HEK293 (cell line): Measurements from ENCODE around the gene IGFL1.

Experiments used
- CTCF ChIA-PET: fragments of 350-600 bp; formaldehyde crosslinking; extraction: SDS; loops from one replicate; lab custom pipeline; 2021; ENCODE audit warnings: antibody characterized with exemption; lab: Yijun Ruan, JAX
- POLR2A ChIA-PET: fragments of 300-600 bp; formaldehyde crosslinking; extraction: SDS; loops from one replicate; lab custom pipeline; 2020; ENCODE audit warnings: antibody characterized with exemption, inconsistent platforms; lab: Yijun Ruan, JAX
- H3K27ac ChIP-seq: fragments of 200-500 bp; sonication (Bioruptor generic); 2 replicates; pipeline ENCODE4 v1.5.1; 2014; ENCODE audit warnings: low read depth, low read length, control low read depth, inconsistent platforms; ENCODE audit errors: extremely low read depth
- H3K36me3 ChIP-seq, 2 experiments: fragments of 200-500 bp in 1 of 2; sonication (Bioruptor generic) in 1 of 2; 1 replicate in 1 of 2; 2 replicates in 1 of 2; pipeline ENCODE4 v1.5.1; 2014 to 2017; ENCODE audit warnings: inconsistent platforms in 2 of 2, low read length in 2 of 2; ENCODE audit not compliant: control insufficient read depth in 2 of 2, insufficient read depth in 1 of 2
- H3K4me1 ChIP-seq: fragments of 200-500 bp; sonication (Bioruptor generic); 2 replicates; pipeline ENCODE4 v1.5.1; 2014; ENCODE audit warnings: mild to moderate bottlenecking, low read length, inconsistent platforms; ENCODE audit not compliant: control insufficient read depth, insufficient read depth
- H3K4me3 ChIP-seq: 2 replicates; pipeline ENCODE4 v1.5.1; 2011; ENCODE audit warnings: low read depth, mild to moderate bottlenecking, control low read depth, low read length, moderate library complexity
- H3K9me3 ChIP-seq: fragments of 200-500 bp; sonication (Bioruptor generic); 2 replicates; pipeline ENCODE4 v1.5.1; 2014; ENCODE audit warnings: low read depth, low read length, inconsistent platforms; ENCODE audit not compliant: control insufficient read depth, insufficient read depth
- GFI1B ChIP-seq: fragments of 450-650 bp; formaldehyde crosslinking; IDR thresholded peaks from 2 replicates; pipeline ENCODE4 v1.5.1; 2016; ENCODE audit warnings: missing biosample characterization, missing genetic modification characterization
- GLI2 ChIP-seq: fragments of 450-650 bp; formaldehyde crosslinking; IDR thresholded peaks from 2 replicates; pipeline ENCODE4; 2017; ENCODE audit warnings: missing biosample characterization, missing genetic modification characterization, low read depth, borderline replicate concordance
- KLF1 ChIP-seq: fragments of 450-650 bp; formaldehyde crosslinking; IDR thresholded peaks from 2 replicates; pipeline ENCODE4 v1.5.1; 2016; ENCODE audit warnings: missing biosample characterization, missing genetic modification characterization
- PRDM1 ChIP-seq: fragments of 450-650 bp; formaldehyde crosslinking; IDR thresholded peaks from 2 replicates; pipeline ENCODE4; 2016; ENCODE audit warnings: missing biosample characterization, missing genetic modification characterization
- SCRT2 ChIP-seq: fragments of 450-650 bp; formaldehyde crosslinking; IDR thresholded peaks from 2 replicates; pipeline ENCODE4 v1.5.1; 2016; ENCODE audit warnings: missing biosample characterization, missing genetic modification characterization
- TCF7L2 ChIP-seq: IDR thresholded peaks from 2 replicates; pipeline ENCODE4 v1.6.1; 2011; ENCODE audit warnings: low read depth, mild to moderate bottlenecking, inconsistent platforms, low read length, moderate library complexity, borderline replicate concordance
- ZBTB8A ChIP-seq: fragments of 450-650 bp; formaldehyde crosslinking; IDR thresholded peaks from 2 replicates; pipeline ENCODE4 v1.5.1; 2016; ENCODE audit warnings: missing biosample characterization, missing genetic modification characterization
- ZNF138 ChIP-seq: fragments of 450-650 bp; formaldehyde crosslinking; IDR thresholded peaks from 2 replicates; pipeline ENCODE4 v1.5.1; 2016; ENCODE audit warnings: missing biosample characterization, missing genetic modification characterization, borderline replicate concordance
- ZNF184 ChIP-seq: fragments of 450-650 bp; IDR thresholded peaks from 2 replicates; pipeline ENCODE4 v1.5.1; 2018; ENCODE audit warnings: missing biosample characterization, mild to moderate bottlenecking, missing genetic modification characterization
- ZNF221 ChIP-seq: fragments of 450-650 bp; formaldehyde crosslinking; IDR thresholded peaks from 2 replicates; pipeline ENCODE4 v1.5.1; 2017; ENCODE audit warnings: missing biosample characterization, missing genetic modification characterization, borderline replicate concordance
- ZNF292 ChIP-seq: fragments of 450-650 bp; formaldehyde crosslinking; IDR thresholded peaks from 2 replicates; pipeline ENCODE4 v1.5.1; 2016; ENCODE audit warnings: low read depth, missing biosample characterization, missing genetic modification characterization, borderline replicate concordance
- ZNF555 ChIP-seq: fragments of 450-650 bp; formaldehyde crosslinking; conservative IDR thresholded peaks from 2 replicates; pipeline ENCODE4 v1.5.1; 2017; ENCODE audit warnings: missing biosample characterization, mild to moderate bottlenecking, missing genetic modification characterization, inconsistent platforms
- ZNF596 ChIP-seq: fragments of 450-650 bp; IDR thresholded peaks from 2 replicates; pipeline ENCODE4 v1.5.0; 2018; ENCODE audit warnings: missing biosample characterization, mild to moderate bottlenecking, missing genetic modification characterization, moderate library complexity
- ZNF707 ChIP-seq: fragments of 450-650 bp; formaldehyde crosslinking; IDR thresholded peaks from 2 replicates; pipeline ENCODE4 v1.5.1; 2016; ENCODE audit warnings: missing biosample characterization, missing genetic modification characterization
- ZNF791 ChIP-seq: fragments of 450-650 bp; formaldehyde crosslinking; IDR thresholded peaks from 2 replicates; pipeline ENCODE4 v1.5.1; 2016; ENCODE audit warnings: missing biosample characterization, missing genetic modification characterization
- ZXDB ChIP-seq: fragments of 450-650 bp; formaldehyde crosslinking; IDR thresholded peaks from 2 replicates; pipeline ENCODE4 v1.5.1; 2016; ENCODE audit warnings: missing biosample characterization, missing genetic modification characterization
- TF ChIP-seq, protein P1 (sequence below): fragments of 450-650 bp; formaldehyde crosslinking; conservative IDR thresholded peaks from 2 replicates; pipeline ENCODE4 v1.5.1; 2016; ENCODE audit warnings: low read depth, missing biosample characterization, missing genetic modification characterization
- TF ChIP-seq, protein P2 (sequence below): fragments of 450-650 bp; formaldehyde crosslinking; IDR thresholded peaks from 2 replicates; pipeline ENCODE4 v1.5.0; 2017; ENCODE audit warnings: missing biosample characterization, missing genetic modification characterization, borderline replicate concordance
- TF ChIP-seq, protein P3 (sequence below): fragments of 450-650 bp; formaldehyde crosslinking; IDR thresholded peaks from 2 replicates; pipeline ENCODE4 v1.5.1; 2016; ENCODE audit warnings: missing biosample characterization, missing genetic modification characterization, borderline replicate concordance
- TF ChIP-seq, protein P4 (sequence below): fragments of 450-650 bp; formaldehyde crosslinking; IDR thresholded peaks from 2 replicates; pipeline ENCODE4 v1.5.1; 2016; ENCODE audit warnings: missing biosample characterization, missing genetic modification characterization

IGFL1 gene

DNA sequence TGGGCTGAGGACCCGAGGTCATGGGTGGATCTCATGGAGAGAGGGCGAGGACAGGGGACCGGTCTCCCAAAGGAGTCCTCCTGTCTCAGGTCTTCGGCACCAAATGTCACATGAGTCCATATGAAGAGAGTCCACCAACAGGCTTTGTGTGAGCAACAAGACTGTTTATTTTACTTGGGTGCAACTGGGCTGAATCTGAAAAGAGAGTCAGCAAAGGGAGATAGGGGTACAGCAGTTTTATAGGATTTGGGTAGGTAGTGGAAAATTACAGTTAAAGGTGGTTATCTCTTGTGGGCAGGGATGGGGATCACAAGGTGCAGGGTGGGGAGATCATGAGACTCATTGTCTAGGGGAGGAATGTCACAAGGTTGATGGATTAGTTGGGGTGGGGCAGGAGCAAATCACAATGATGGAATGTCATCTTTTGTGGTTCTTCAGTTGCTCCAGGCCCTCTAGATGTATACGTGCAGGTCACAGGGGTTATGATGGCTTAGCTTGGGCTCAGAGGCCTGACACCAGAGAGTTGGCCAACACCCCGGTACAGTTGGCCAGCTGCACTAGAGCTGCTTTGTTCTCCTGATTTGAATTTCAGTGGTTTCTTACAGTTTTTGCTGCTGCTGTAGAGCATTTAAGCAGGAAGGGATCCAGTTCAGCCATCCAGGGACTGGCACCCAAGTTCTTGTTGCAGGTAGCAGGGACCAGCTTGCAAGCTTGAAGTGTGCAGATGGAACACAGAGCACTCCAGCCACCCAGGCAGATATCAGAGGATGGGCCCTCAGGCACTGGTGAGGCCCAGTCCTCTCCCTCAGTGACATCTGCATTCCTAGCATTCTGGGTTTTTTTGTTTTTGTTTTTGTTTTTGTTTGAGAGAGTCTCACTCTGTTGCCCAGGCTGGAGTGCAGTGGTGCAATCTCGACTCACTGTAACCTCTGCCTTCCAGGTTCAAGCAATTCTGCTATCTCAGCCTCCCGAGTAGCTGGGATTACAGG, 26.4 kb upstream of the IGFL1 start:
- Histone ChIP-seq H3K4me3 (no peak overlapping the region), H3K9me3 (no peaks in the 10 kb centered on the region), H3K27ac (no peak overlapping the region), H3K4me1 (no peaks in the 10 kb centered on the region), H3K36me3 (no peaks in the 10 kb centered on the region)
- TF ChIP-seq GFI1B = no peak
- peak; percentile 85 for TF ChIP-seq KLF1 (tag by site-specific recombination)
- no peak for TF ChIP-seq ZXDB
- no peak for TF ChIP-seq ZNF184 (tag by site-specific recombination)
- TF ChIP-seq ZNF707 (tag by site-specific recombination) = no peak
- ChIA-PET CTCF (interaction anchor here (1.7 kb wide), 1 partner anchor 62 kb away, joined by 4 read pairs; no protein-coding TSS in a partner anchor), POLR2A (no interaction called here)

DNA sequence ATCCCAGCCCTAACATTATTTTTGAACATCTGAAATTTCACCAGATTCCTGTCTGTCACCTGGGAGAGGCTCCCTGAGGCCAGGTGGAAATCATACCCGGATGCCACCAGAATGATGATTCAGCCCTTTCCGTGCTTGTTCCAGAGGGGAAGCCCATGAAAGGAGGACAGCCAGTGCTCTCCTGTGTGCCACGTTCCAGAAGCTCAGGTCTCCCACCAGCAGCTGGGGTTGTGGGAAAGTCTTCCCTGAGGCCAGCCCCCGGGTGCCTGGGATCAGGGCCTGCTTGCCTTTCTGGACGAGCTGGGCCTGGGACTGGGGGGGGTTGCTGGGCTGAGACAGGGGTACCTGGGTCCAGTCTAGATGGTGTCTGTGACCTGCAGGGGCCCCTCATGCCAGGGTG, 25.5 kb upstream of the IGFL1 start:
- CTCF ChIA-PET = interaction anchor here (1.7 kb wide), 1 partner anchor 61 kb away, joined by 4 read pairs; no protein-coding TSS in a partner anchor
- H3K4me1 ChIP-seq = no peaks in the 10 kb centered on the region
- no peaks in the 10 kb centered on the region for H3K36me3 ChIP-seq
- TF ChIP-seq, protein P1, sequence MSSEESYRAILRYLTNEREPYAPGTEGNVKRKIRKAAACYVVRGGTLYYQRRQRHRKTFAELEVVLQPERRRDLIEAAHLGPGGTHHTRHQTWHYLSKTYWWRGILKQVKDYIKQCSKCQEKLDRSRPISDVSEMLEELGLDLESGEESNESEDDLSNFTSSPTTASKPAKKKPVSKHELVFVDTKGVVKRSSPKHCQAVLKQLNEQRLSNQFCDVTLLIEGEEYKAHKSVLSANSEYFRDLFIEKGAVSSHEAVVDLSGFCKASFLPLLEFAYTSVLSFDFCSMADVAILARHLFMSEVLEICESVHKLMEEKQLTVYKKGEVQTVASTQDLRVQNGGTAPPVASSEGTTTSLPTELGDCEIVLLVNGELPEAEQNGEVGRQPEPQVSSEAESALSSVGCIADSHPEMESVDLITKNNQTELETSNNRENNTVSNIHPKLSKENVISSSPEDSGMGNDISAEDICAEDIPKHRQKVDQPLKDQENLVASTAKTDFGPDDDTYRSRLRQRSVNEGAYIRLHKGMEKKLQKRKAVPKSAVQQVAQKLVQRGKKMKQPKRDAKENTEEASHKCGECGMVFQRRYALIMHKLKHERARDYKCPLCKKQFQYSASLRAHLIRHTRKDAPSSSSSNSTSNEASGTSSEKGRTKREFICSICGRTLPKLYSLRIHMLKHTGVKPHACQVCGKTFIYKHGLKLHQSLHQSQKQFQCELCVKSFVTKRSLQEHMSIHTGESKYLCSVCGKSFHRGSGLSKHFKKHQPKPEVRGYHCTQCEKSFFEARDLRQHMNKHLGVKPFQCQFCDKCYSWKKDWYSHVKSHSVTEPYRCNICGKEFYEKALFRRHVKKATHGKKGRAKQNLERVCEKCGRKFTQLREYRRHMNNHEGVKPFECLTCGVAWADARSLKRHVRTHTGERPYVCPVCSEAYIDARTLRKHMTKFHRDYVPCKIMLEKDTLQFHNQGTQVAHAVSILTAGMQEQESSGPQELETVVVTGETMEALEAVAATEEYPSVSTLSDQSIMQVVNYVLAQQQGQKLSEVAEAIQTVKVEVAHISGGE (tag by site-specific recombination) = no peak
- TF ChIP-seq SCRT2 (no peak), GLI2 (tag by site-specific recombination) (no peak), ZNF221 (tag by site-specific recombination) (no peak), ZNF791 (tag by site-specific recombination) (no peak), ZNF138 (tag by site-specific recombination) (no peak)
- TF ChIP-seq, protein P2, sequence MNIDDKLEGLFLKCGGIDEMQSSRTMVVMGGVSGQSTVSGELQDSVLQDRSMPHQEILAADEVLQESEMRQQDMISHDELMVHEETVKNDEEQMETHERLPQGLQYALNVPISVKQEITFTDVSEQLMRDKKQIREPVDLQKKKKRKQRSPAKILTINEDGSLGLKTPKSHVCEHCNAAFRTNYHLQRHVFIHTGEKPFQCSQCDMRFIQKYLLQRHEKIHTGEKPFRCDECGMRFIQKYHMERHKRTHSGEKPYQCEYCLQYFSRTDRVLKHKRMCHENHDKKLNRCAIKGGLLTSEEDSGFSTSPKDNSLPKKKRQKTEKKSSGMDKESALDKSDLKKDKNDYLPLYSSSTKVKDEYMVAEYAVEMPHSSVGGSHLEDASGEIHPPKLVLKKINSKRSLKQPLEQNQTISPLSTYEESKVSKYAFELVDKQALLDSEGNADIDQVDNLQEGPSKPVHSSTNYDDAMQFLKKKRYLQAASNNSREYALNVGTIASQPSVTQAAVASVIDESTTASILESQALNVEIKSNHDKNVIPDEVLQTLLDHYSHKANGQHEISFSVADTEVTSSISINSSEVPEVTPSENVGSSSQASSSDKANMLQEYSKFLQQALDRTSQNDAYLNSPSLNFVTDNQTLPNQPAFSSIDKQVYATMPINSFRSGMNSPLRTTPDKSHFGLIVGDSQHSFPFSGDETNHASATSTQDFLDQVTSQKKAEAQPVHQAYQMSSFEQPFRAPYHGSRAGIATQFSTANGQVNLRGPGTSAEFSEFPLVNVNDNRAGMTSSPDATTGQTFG (tag by site-specific recombination) = no peak
- TF ChIP-seq, all 188 proteins: peak for 0
- Histone ChIP-seq H3K9me3 (no peaks in the 10 kb centered on the region), H3K27ac (no peak overlapping the region), H3K4me3 (no peak overlapping the region)
- POLR2A ChIA-PET = no interaction called here

DNA sequence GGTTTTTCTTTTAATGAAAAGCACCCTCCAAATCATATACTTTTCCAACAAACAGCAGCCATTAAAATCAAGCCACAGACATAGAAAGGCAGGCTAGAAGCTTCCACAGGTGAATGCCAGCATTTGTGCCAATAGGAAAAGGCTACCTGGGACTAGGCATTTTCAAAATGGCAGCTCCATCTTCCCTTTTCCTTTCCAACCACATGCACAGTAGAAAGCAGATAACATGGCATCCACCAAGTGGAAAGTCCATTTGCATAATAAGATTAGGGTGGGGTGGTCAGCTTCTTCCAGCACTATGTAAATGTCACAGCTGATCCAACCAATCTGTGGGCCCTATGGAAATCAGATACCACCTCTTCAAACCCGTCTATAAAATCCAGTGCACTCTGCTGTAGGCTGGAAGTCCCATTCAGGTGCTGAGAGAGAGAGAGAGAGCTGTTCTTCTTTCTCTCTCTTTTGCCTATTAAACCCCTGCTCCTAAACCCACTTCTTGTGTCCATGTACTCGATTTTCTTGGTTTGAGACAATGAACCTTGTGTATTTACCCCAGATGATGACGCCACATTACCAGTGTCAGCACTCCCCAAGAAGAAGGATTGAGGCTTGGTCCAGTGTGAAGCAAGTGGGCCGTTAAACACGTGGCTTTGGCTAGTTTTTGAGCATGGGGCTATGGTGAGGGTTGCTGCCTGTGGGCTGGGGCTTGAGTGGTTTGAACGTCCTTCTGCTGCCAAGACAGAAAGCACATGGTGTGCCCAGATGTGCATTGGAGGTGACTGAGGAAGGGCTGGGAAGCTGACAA, 24.2 kb upstream of the IGFL1 start:
- Histone ChIP-seq H3K36me3 (no peaks in the 10 kb centered on the region), H3K27ac (no peak overlapping the region), H3K4me3 (no peak overlapping the region), H3K9me3 (no peaks in the 10 kb centered on the region), H3K4me1 (no peaks in the 10 kb centered on the region)
- TF ChIP-seq ZNF596 (0 out of 2 replicates have a peak, but pooled peaks have one; percentile 31), ZNF555 (no peak), ZNF292 (no peak), PRDM1 (tag by site-specific recombination) (0 out of 2 replicates have a peak, but pooled peaks have one; percentile 19), ZBTB8A (tag by site-specific recombination) (no peak), TCF7L2 (no peak)
- TF ChIP-seq, protein P3, sequence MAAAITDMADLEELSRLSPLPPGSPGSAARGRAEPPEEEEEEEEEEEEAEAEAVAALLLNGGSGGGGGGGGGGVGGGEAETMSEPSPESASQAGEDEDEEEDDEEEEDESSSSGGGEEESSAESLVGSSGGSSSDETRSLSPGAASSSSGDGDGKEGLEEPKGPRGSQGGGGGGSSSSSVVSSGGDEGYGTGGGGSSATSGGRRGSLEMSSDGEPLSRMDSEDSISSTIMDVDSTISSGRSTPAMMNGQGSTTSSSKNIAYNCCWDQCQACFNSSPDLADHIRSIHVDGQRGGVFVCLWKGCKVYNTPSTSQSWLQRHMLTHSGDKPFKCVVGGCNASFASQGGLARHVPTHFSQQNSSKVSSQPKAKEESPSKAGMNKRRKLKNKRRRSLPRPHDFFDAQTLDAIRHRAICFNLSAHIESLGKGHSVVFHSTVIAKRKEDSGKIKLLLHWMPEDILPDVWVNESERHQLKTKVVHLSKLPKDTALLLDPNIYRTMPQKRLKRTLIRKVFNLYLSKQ (tag by site-specific recombination) = no peak
- TF ChIP-seq, protein P4, sequence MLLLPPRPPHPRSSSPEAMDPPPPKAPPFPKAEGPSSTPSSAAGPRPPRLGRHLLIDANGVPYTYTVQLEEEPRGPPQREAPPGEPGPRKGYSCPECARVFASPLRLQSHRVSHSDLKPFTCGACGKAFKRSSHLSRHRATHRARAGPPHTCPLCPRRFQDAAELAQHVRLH (tag by site-specific recombination) = no peak
- ChIA-PET CTCF (interaction anchor here (0.6 to 3.0 kb wide), 6 partner anchors 15 to 548 kb away, joined by 3 to 11 read pairs (median 4); partner anchors contain the start of gene PPP5C), POLR2A (no interaction called here)
